H1 (cell line): ENCODE results near the gene CBLB. TPM values are rescaled to one million over a fixed set of nuclear protein-coding genes. Genes with fewer than 3 reads are reported as not detected.

Experiments
- CTCF ChIA-PET: fragments of 300-600 bp; sonication (Branson Sonifier 250); formaldehyde crosslinking; loops from one replicate; lab custom pipeline; 2021; ENCODE audit not compliant: partially characterized antibody; lab: Charles Lee
- POLR2A ChIA-PET: fragments of 300-600 bp; sonication (Branson Sonifier 250); formaldehyde crosslinking; loops from one replicate; lab custom pipeline; 2021; ENCODE audit warnings: inconsistent platforms; ENCODE audit not compliant: partially characterized antibody; lab: Charles Lee
- DNase-seq, 2 experiments: peaks; one replicate each; pipeline versions ENCODE4 v3.0.0 to v3.0.0-alpha.2; 2010 to 2022; ENCODE audit warnings: low spot score in 2 of 2, low read depth in 1 of 2, mixed read lengths in 1 of 2
- FAIRE-seq: peaks from 2 replicates; lab custom pipeline; 2011; peaks lifted over from hg19 to GRCh38; lab: Jason Lieb, UNC
- H2AFZ ChIP-seq: 2 replicates; pipeline ENCODE4 v1.8.1; 2012; ENCODE audit warnings: low read length, inconsistent platforms
- H2AK5ac ChIP-seq: 2 replicates; pipeline ENCODE4 v1.6.1; 2013; ENCODE audit warnings: low read depth, low read length
- H2BK120ac ChIP-seq: replicated peaks from 2 replicates; pipeline ENCODE3; 2013; ENCODE audit warnings: low read depth, low read length, inconsistent platforms
- H2BK12ac ChIP-seq: 2 replicates; pipeline ENCODE4 v1.6.1; 2013; ENCODE audit warnings: low read depth, low read length
- H2BK15ac ChIP-seq: 2 replicates; pipeline ENCODE4 v1.6.1; 2013; ENCODE audit warnings: low read length
- H2BK20ac ChIP-seq: 2 replicates; pipeline ENCODE4 v1.6.1; 2013; ENCODE audit warnings: low read length
- H2BK5ac ChIP-seq: 2 replicates; pipeline ENCODE4 v1.6.1; 2013; ENCODE audit warnings: low read depth, low read length
- H3K14ac ChIP-seq: 2 replicates; pipeline ENCODE4 v1.6.1; 2013; ENCODE audit warnings: inconsistent platforms; ENCODE audit not compliant: insufficient read length
- H3K18ac ChIP-seq: 2 replicates; pipeline ENCODE4 v1.6.1; 2013; ENCODE audit warnings: low read length; ENCODE audit errors: extremely low read depth
- H3K23ac ChIP-seq: 2 replicates; pipeline ENCODE4 v1.6.1; 2013; ENCODE audit warnings: inconsistent platforms; ENCODE audit not compliant: insufficient read length
- H3K23me2 ChIP-seq: 2 replicates; pipeline ENCODE4 v1.6.1; 2013; ENCODE audit warnings: low read depth, low read length
- H3K27ac ChIP-seq: 2 replicates; pipeline ENCODE4 v1.6.1; 2011; ENCODE audit warnings: low read depth, low read length, inconsistent platforms
- H3K27me3 ChIP-seq, 4 experiments: replicated peaks in 1 of 4; 1 replicate in 1 of 4; 2 replicates in 3 of 4; pipeline versions ENCODE4 v1.6.1 to v1.8.1; 2011 to 2013; ENCODE audit warnings: low read length in 3 of 4, mild to moderate bottlenecking in 3 of 4, inconsistent platforms in 2 of 4, mixed read lengths in 2 of 4, moderate library complexity in 1 of 4; ENCODE audit not compliant: control insufficient read depth in 3 of 4, insufficient read depth in 3 of 4; ENCODE audit errors: extremely low read depth in 1 of 4
- H3K36me3 ChIP-seq, 4 experiments: 2 replicates each; pipeline versions ENCODE4 v1.6.1 to v1.8.1; 2011 to 2013; ENCODE audit warnings: mild to moderate bottlenecking in 4 of 4, low read length in 3 of 4, moderate library complexity in 2 of 4, control low read depth in 1 of 4, inconsistent platforms in 1 of 4; ENCODE audit not compliant: insufficient read depth in 4 of 4, control insufficient read depth in 2 of 4
- H3K4ac ChIP-seq: replicated peaks from 2 replicates; pipeline ENCODE3; 2013; ENCODE audit warnings: low read length, low read depth, mixed read lengths, inconsistent platforms; ENCODE audit not compliant: insufficient read length
- H3K4me1 ChIP-seq, 4 experiments: replicated peaks in 1 of 4; 1 replicate in 1 of 4; 2 replicates in 3 of 4; pipeline versions ENCODE4 v1.6.1 to v1.8.1; 2011 to 2013; ENCODE audit warnings: low read length in 3 of 4, inconsistent platforms in 2 of 4, mixed read lengths in 1 of 4; ENCODE audit not compliant: insufficient read depth in 4 of 4, control insufficient read depth in 3 of 4
- H3K4me2 ChIP-seq, 2 experiments: 2 replicates each; pipeline versions ENCODE4 v1.6.1 to v1.8.1; 2011 to 2013; ENCODE audit warnings: low read depth in 2 of 2, low read length in 2 of 2, control low read depth in 1 of 2, inconsistent platforms in 1 of 2, mild to moderate bottlenecking in 1 of 2; ENCODE audit not compliant: insufficient read depth in 1 of 2
- H3K4me3 ChIP-seq, 4 experiments: fragments of 200-600, 300-600 bp in 1 of 4; sonication (generic), shearing (Covaris generic), sonication (Bioruptor Twin) in 1 of 4; 2 replicates each; pipeline versions ENCODE4 v1.5.1 to v1.8.1; 2011 to 2016; ENCODE audit warnings: low read length in 4 of 4, low read depth in 3 of 4, control low read depth in 2 of 4, inconsistent platforms in 2 of 4, mild to moderate bottlenecking in 2 of 4, mixed read lengths in 1 of 4, moderate library complexity in 1 of 4; ENCODE audit not compliant: insufficient read depth in 2 of 4; ENCODE audit errors: extremely low read depth in 1 of 4
- H3K56ac ChIP-seq: replicated peaks from 2 replicates; pipeline ENCODE3; 2013; ENCODE audit warnings: low read depth, mild to moderate bottlenecking, mixed read lengths, low read length, inconsistent platforms; ENCODE audit not compliant: insufficient read length
- H3K79me1 ChIP-seq: 2 replicates; pipeline ENCODE4 v1.6.1; 2013; ENCODE audit warnings: low read depth, low read length, control low read depth
- H3K79me2 ChIP-seq, 2 experiments: 2 replicates each; pipeline versions ENCODE4 v1.6.1 to v1.8.1; 2012 to 2013; ENCODE audit warnings: low read length in 2 of 2, mild to moderate bottlenecking in 2 of 2, inconsistent platforms in 1 of 2; ENCODE audit not compliant: insufficient read depth in 2 of 2, control insufficient read depth in 1 of 2
- H3K9ac ChIP-seq, 4 experiments: replicated peaks in 1 of 4; 1 replicate in 1 of 4; 2 replicates in 3 of 4; pipeline versions ENCODE4 v1.6.1 to v1.8.1; 2011 to 2013; ENCODE audit warnings: low read depth in 3 of 4, low read length in 3 of 4, control low read depth in 2 of 4, mild to moderate bottlenecking in 2 of 4, moderate library complexity in 2 of 4, inconsistent platforms in 1 of 4; ENCODE audit errors: extremely low read depth in 1 of 4
- H3K9me3 ChIP-seq, 2 experiments: 2 replicates each; pipeline versions ENCODE4 v1.6.1 to v1.8.1; 2012 to 2013; ENCODE audit warnings: mild to moderate bottlenecking in 2 of 2, moderate library complexity in 2 of 2, control low read depth in 1 of 2, inconsistent platforms in 1 of 2, low read depth in 1 of 2, low read length in 1 of 2, mixed read lengths in 1 of 2; ENCODE audit not compliant: insufficient read depth in 2 of 2
- H4K20me1 ChIP-seq, 2 experiments: replicated peaks in 1 of 2; 2 replicates each; pipeline versions ENCODE3 to v1.8.1; 2011 to 2013; ENCODE audit warnings: inconsistent platforms in 2 of 2, low read length in 2 of 2, mild to moderate bottlenecking in 1 of 2; ENCODE audit not compliant: insufficient read depth in 2 of 2, control insufficient read depth in 1 of 2
- H4K5ac ChIP-seq: 2 replicates; pipeline ENCODE4 v1.6.1; 2013; ENCODE audit warnings: low read length, low read depth, mixed read lengths, inconsistent platforms; ENCODE audit not compliant: insufficient read length
- H4K8ac ChIP-seq: 2 replicates; pipeline ENCODE4 v1.8.0; 2013; ENCODE audit warnings: mild to moderate bottlenecking, moderate library complexity, low read length, inconsistent platforms; ENCODE audit not compliant: insufficient read depth; ENCODE audit errors: extremely low read depth
- H4K91ac ChIP-seq: replicated peaks from 2 replicates; pipeline ENCODE3; 2013; ENCODE audit warnings: low read length, mixed read lengths, inconsistent platforms; ENCODE audit not compliant: insufficient read length
- BRCA1 ChIP-seq: IDR thresholded peaks from 2 replicates; pipeline ENCODE4 v1.6.1; 2012; ENCODE audit warnings: low read depth, low read length, improper control_type of control experiment
- CEBPB ChIP-seq: IDR thresholded peaks from 2 replicates; pipeline ENCODE4 v1.6.1; 2012; ENCODE audit warnings: low read depth, low read length
- CHD2 ChIP-seq: IDR thresholded peaks from 2 replicates; pipeline ENCODE4 v1.6.1; 2012; ENCODE audit warnings: low read length, improper control_type of control experiment
- EP300 ChIP-seq, 2 experiments: IDR thresholded peaks; 1 replicate in 1 of 2; 2 replicates in 1 of 2; pipeline ENCODE4 v1.6.1; 2011 to 2012; ENCODE audit warnings: low read depth in 2 of 2, low read length in 2 of 2, mild to moderate bottlenecking in 2 of 2, borderline replicate concordance in 1 of 2, inconsistent platforms in 1 of 2, moderate library complexity in 1 of 2
- FOSL1 ChIP-seq: IDR thresholded peaks from 2 replicates; pipeline ENCODE4 v1.6.1; 2011; ENCODE audit warnings: mild to moderate bottlenecking, low read depth, low read length, moderate library complexity; ENCODE audit not compliant: insufficient read depth
- GTF2F1 ChIP-seq: IDR thresholded peaks from 2 replicates; pipeline ENCODE4 v1.6.1; 2012; ENCODE audit warnings: low read depth, low read length, improper control_type of control experiment, borderline replicate concordance
- PHF8 ChIP-seq: fragments of 200-600 bp; sonication (generic); conservative IDR thresholded peaks from 2 replicates; pipeline ENCODE4 v1.7.1; 2012; ENCODE audit warnings: low read depth, mild to moderate bottlenecking, inconsistent platforms, low read length, moderate library complexity
- POLR2A ChIP-seq, 2 experiments: IDR thresholded peaks; 1 replicate in 1 of 2; 2 replicates in 1 of 2; pipeline ENCODE4 v1.6.1; 2011; ENCODE audit warnings: low read depth in 2 of 2, low read length in 2 of 2, mild to moderate bottlenecking in 2 of 2; ENCODE audit errors: control extremely low read depth in 1 of 2
- POU5F1 ChIP-seq: IDR thresholded peaks from 2 replicates; pipeline ENCODE4 v1.6.1; 2011; ENCODE audit warnings: low read depth, mild to moderate bottlenecking, low read length, moderate library complexity
- TBP ChIP-seq: IDR thresholded peaks from 2 replicates; pipeline ENCODE4 v1.6.1; 2011; ENCODE audit warnings: low read depth, low read length, improper control_type of control experiment
- ZNF274 ChIP-seq: IDR thresholded peaks from 2 replicates; pipeline ENCODE4 v1.7.0; 2012; ENCODE audit warnings: low read length, borderline replicate concordance; ENCODE audit errors: extremely low read depth
- WGBS, 2 experiments: shearing (Covaris generic) in 1 of 2; methylation state at CpG; one replicate each; pipeline versions ENCODE4 v1.1.6 to v1.1.7; 2013 to 2015; ENCODE audit warnings: low lambda C conversion rate in 2 of 2, mixed read lengths in 2 of 2, inconsistent platforms in 1 of 2, low coverage in 1 of 2, missing lambda C conversion rate in 1 of 2; ENCODE audit not compliant: insufficient replicate concordance in 2 of 2, insufficient coverage in 1 of 2, insufficient read length in 1 of 2; ENCODE audit errors: extremely low coverage in 1 of 2, missing lambda C conversion rate in 1 of 2; 5-methylcytosine and 5-hydroxymethylcytosine counted together
- polyA plus RNA-seq, 7 experiments: library from polyadenylated mRNA; depleted of rRNA in 3 of 7; stranded (reverse) in 5 of 7; unstranded in 2 of 7; fragments of >200 nt in 5 of 7; fragments of 200-250 nt in 2 of 7; gene quantifications; 1 replicate in 5 of 7; 2 replicates in 1 of 7; 4 replicates in 1 of 7; pipeline versions ENCODE4 v1.2.1 to v1.2.3, GENCODE V29; 2011 to 2013; ENCODE audit warnings: missing spikeins in 2 of 7, mixed read lengths in 2 of 7
- total RNA-seq: library from RNA; stranded (reverse); fragmentation: NEBNext Ultra II Directional; extraction: Animal tissue kit (Norgen Biotek cat#: 25700); gene quantifications from 2 replicates; pipeline ENCODE4 v1.2.1, GENCODE V29; 2021
- TF ChIP-seq, protein P1 (sequence below), 3 experiments: IDR thresholded peaks; 1 replicate in 2 of 3; 2 replicates in 1 of 3; pipeline versions ENCODE4 v1.5.1 to v1.6.1; 2011; ENCODE audit warnings: low read length in 3 of 3, mild to moderate bottlenecking in 3 of 3, inconsistent platforms in 2 of 3, low read depth in 1 of 3, moderate library complexity in 1 of 3; ENCODE audit not compliant: insufficient read depth in 1 of 3; ENCODE audit errors: control extremely low read depth in 1 of 3

The CBLB gene
- total and polyA plus RNA-seq, 2 of the 8 experiments (the other 6 are each of a cell fraction or from before 2014, with no cell fraction given) = 14.5 to 26.0 TPM

- FAIRE-seq (no peak), DNase-seq (no peak)
- Histone ChIP-seq H3K79me1 (peaks cover 2% of the 10 kb centered on the region; the same call in 1 of the 2 replicates), H2AFZ (no peak overlapping the region), H3K27me3 (peaks cover 0 to 1% (median 0%) of the 10 kb centered on the region in 4 experiments; a peak in 1 of 7 replicates), H3K9ac (no peak overlapping the region), H3K4me2 (no peak overlapping the region), H3K18ac (no peak overlapping the region), H3K23me2 (no peaks in the 10 kb centered on the region), H3K4me1 (peaks cover 0 to 5% (median 1%) of the 10 kb centered on the region in 4 experiments; a peak in 3 of 7 replicates), H4K91ac (no peak overlapping the region), H2BK15ac (no peak overlapping the region)
- POLR2A ChIA-PET = no interaction called here
- CTCF ChIA-PET = no interaction called here
- TF ChIP-seq PHF8 (no peak), FOSL1 (no peak), POU5F1 (no peak), GTF2F1 (no peak), TBP (no peak), CHD2 (no peak), CEBPB (no peak), EP300 (IDR thresholded peaks at IDR 0.05; ENCODE audit: borderline replicate concordance in 1 of 2, low read depth in 2 of 2, low read length in 2 of 2) (no peak), POLR2A (IDR thresholded peaks at IDR 0.05; ENCODE audit: control extremely low read depth in 1 of 2, low read depth in 2 of 2, low read length in 2 of 2) (no peak), ZNF274 (no peak), BRCA1 (no peak)
- TF ChIP-seq, protein P1, sequence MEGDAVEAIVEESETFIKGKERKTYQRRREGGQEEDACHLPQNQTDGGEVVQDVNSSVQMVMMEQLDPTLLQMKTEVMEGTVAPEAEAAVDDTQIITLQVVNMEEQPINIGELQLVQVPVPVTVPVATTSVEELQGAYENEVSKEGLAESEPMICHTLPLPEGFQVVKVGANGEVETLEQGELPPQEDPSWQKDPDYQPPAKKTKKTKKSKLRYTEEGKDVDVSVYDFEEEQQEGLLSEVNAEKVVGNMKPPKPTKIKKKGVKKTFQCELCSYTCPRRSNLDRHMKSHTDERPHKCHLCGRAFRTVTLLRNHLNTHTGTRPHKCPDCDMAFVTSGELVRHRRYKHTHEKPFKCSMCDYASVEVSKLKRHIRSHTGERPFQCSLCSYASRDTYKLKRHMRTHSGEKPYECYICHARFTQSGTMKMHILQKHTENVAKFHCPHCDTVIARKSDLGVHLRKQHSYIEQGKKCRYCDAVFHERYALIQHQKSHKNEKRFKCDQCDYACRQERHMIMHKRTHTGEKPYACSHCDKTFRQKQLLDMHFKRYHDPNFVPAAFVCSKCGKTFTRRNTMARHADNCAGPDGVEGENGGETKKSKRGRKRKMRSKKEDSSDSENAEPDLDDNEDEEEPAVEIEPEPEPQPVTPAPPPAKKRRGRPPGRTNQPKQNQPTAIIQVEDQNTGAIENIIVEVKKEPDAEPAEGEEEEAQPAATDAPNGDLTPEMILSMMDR (IDR thresholded peaks at IDR 0.05; ENCODE audit: control extremely low read depth in 1 of 3, insufficient read depth in 1 of 3, low read depth in 1 of 3, low read length in 3 of 3) = no peak
- TF ChIP-seq, all 59 proteins: peak for 0
- Histone ChIP-seq H3K4ac (no peak overlapping the region), H2BK12ac (no peak overlapping the region), H4K8ac (no peak overlapping the region), H2BK20ac (no peak overlapping the region), H3K14ac (no peak overlapping the region), H3K9me3 (0 out of 4 replicates have a peak, but pooled peaks cover 0 to 1% of the 10 kb centered on the region in 2 experiments), H4K5ac (no peak overlapping the region), H2BK120ac (no peak overlapping the region), H3K4me3 (no peak overlapping the region), H3K56ac (no peak overlapping the region), H2AK5ac (no peak overlapping the region), H2BK5ac (no peak overlapping the region), H3K27ac (no peak overlapping the region), H3K79me2 (peaks cover 0 to 50% of the 10 kb centered on the region in 2 experiments; a peak in 2 of 4 replicates), H3K36me3 (no peaks in the 10 kb centered on the region), H4K20me1 (peaks cover 2% of the 10 kb centered on the region in 2 experiments), H3K23ac (no peak overlapping the region)
- WGBS, 2 experiments = 79% methylated on average over 4 of the region's 4 CpGs; no CpG with 5 or more reads in 1 of the 2 experiments
Measured at GRCh38 chr3:105791131-105791530, 77.7 kb downstream of the CBLB start.
